ENCODE data around the gene VPS54. TPM values are rescaled to one million over a fixed set of nuclear protein-coding genes. Genes with fewer than 3 reads are reported as not detected.

VPS54 gene
- total RNA-seq, 1 donor from 2014 or later = 44.3 TPM

DNA sequence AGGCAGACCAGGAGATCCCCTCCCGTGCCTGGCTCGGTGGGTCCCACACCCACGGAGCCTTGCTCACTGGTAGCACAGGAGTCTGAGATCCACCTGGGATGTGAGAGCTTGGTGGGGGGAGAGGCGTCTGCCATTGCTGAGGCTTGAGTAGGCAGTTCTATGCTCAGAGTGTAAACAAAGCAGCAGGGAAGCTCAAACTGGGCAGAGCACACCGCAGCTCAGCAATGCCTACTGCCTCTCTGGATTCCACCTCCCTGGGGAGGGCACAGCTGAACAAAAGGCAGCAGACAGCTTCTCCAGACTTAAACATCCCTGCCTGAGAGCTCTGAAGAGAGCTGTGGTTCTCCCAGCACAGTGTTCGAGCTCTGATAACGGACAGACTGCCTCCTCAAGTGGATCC is 92.4 kb downstream of the VPS54 start:
- Histone ChIP-seq H4K20me1 (ENCODE audit: low read depth) (no peaks in the 10 kb centered on the region), H3K79me2 (ENCODE audit: low read depth) (no peaks in the 10 kb centered on the region), H3K4me3 (no peak overlapping the region), H2AFZ (replicated peaks) (no peak overlapping the region), H3K9ac (no peak overlapping the region), H3F3A (ENCODE audit: low read depth) (peaks cover 10% of the 10 kb centered on the region), H3K27ac (no peak overlapping the region), H3K36me3 (peaks cover 2% of the 10 kb centered on the region), H3K4me1 (peaks cover 13% of the 10 kb centered on the region), H3K9me3 (ENCODE audit: low read depth) (no peaks in the 10 kb centered on the region), H3K27me3 (no peaks in the 10 kb centered on the region), H3K4me2 (peak overlapping the region; percentile 55)
- TF ChIP-seq EZH2 (IDR thresholded peaks at IDR 0.05) (no peak), CTCF (IDR thresholded peaks at IDR 0.05) (no peak), EZH2phosphoT487 (IDR thresholded peaks at IDR 0.05) (no peak)
- H3K4me3 Mint-ChIP-seq = no peak overlapping the region
- H3K9me3 Mint-ChIP-seq = peaks cover 23% of the 10 kb centered on the region
- no peaks in the 10 kb centered on the region for H3K27me3 Mint-ChIP-seq (ENCODE audit: insufficient read depth, low read depth)
- no peak overlapping the region for H3K27ac Mint-ChIP-seq
- DNase-seq (ENCODE audit: low spot score) = peak; percentile 48
- peaks cover 48% of the 10 kb centered on the region for H3K36me3 Mint-ChIP-seq
- H3K4me1 Mint-ChIP-seq = no peaks in the 10 kb centered on the region

- H3F3A ChIP-seq (ENCODE audit: low read depth) = no peaks in the 10 kb centered on the region
- TF ChIP-seq EZH2 (IDR thresholded peaks at IDR 0.05) (no peak), EZH2phosphoT487 (IDR thresholded peaks at IDR 0.05) (no peak), CTCF (IDR thresholded peaks at IDR 0.05) (no peak)
- Mint-ChIP-seq H3K36me3 (peaks cover 27% of the 10 kb centered on the region), H3K27ac (no peak overlapping the region), H3K27me3 (ENCODE audit: insufficient read depth, low read depth) (no peaks in the 10 kb centered on the region), H3K9me3 (no peaks in the 10 kb centered on the region), H3K4me1 (no peaks in the 10 kb centered on the region), H3K4me3 (no peak overlapping the region)
- no peak overlapping the region for H2AFZ ChIP-seq (replicated peaks)
- no peak overlapping the region for H3K27ac ChIP-seq
- no peak overlapping the region for H3K4me2 ChIP-seq
- no peaks in the 10 kb centered on the region for H3K4me1 ChIP-seq
- H3K27me3 ChIP-seq = no peaks in the 10 kb centered on the region
- H3K36me3 ChIP-seq = peaks cover 15% of the 10 kb centered on the region
- H4K20me1 ChIP-seq (ENCODE audit: low read depth) = no peaks in the 10 kb centered on the region
- no peaks in the 10 kb centered on the region for H3K9me3 ChIP-seq (ENCODE audit: low read depth)
- H3K9ac ChIP-seq = no peak overlapping the region
- H3K4me3 ChIP-seq = no peak overlapping the region
- no peaks in the 10 kb centered on the region for H3K79me2 ChIP-seq (ENCODE audit: low read depth)
- DNase-seq (ENCODE audit: low spot score) = no peak
These were observed 104.9 kb downstream of the VPS54 start for GRCh38 chr2:63914311-63914710.

GRCh38 chr2:63903003-63903402 is 116.2 kb downstream of the VPS54 start:
- peaks cover 35% of the 10 kb centered on the region for H3K9me3 Mint-ChIP-seq
- H3K27me3 ChIP-seq = no peaks in the 10 kb centered on the region
- H3K27me3 Mint-ChIP-seq (ENCODE audit: insufficient read depth, low read depth) = no peaks in the 10 kb centered on the region
- H3K4me3 Mint-ChIP-seq = no peak overlapping the region
- no peak for DNase-seq (ENCODE audit: low spot score)
- H3K79me2 ChIP-seq (ENCODE audit: low read depth) = no peaks in the 10 kb centered on the region
- H3K27ac Mint-ChIP-seq = no peak overlapping the region
- peaks cover 61% of the 10 kb centered on the region for H3K36me3 Mint-ChIP-seq
- H3K27ac ChIP-seq = no peak overlapping the region
- H3F3A ChIP-seq (ENCODE audit: low read depth) = no peaks in the 10 kb centered on the region
- no peaks in the 10 kb centered on the region for H3K4me1 Mint-ChIP-seq
- TF ChIP-seq EZH2 (IDR thresholded peaks at IDR 0.05) = no peak
- TF ChIP-seq EZH2phosphoT487 (IDR thresholded peaks at IDR 0.05) = no peak
- no peak for TF ChIP-seq CTCF (IDR thresholded peaks at IDR 0.05)
- H3K4me1 ChIP-seq = no peaks in the 10 kb centered on the region
- no peaks in the 10 kb centered on the region for H4K20me1 ChIP-seq (ENCODE audit: low read depth)
- H3K9me3 ChIP-seq (ENCODE audit: low read depth) = no peaks in the 10 kb centered on the region
- peaks cover 3% of the 10 kb centered on the region for H3K36me3 ChIP-seq
- no peak overlapping the region for H3K4me3 ChIP-seq
- H3K9ac ChIP-seq = no peak overlapping the region
- no peak overlapping the region for H3K4me2 ChIP-seq
- no peak overlapping the region for H2AFZ ChIP-seq (replicated peaks)
